ENCODE measurements around the gene ELL.

DNA sequence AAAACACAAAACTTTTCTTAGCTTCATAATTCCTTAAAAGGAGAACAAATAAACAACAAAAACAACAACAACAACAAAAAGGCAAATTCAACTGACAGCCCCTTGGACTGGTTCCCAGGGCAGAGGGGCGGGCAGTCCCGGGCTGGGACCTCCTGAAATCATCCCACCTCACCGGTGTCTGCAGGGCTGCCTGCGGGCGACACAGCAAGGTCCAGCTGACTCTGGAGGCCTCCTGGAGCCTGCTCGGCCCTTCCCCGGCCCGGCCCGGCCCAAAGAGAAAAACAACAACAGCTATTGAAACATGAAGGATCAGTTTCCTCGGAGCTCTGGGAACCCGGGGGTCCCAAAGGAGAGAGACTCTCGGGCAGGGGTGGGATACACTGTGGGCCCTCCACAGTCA is 78.9 kb downstream of the ELL start:
- TF ChIP-seq, protein P1, sequence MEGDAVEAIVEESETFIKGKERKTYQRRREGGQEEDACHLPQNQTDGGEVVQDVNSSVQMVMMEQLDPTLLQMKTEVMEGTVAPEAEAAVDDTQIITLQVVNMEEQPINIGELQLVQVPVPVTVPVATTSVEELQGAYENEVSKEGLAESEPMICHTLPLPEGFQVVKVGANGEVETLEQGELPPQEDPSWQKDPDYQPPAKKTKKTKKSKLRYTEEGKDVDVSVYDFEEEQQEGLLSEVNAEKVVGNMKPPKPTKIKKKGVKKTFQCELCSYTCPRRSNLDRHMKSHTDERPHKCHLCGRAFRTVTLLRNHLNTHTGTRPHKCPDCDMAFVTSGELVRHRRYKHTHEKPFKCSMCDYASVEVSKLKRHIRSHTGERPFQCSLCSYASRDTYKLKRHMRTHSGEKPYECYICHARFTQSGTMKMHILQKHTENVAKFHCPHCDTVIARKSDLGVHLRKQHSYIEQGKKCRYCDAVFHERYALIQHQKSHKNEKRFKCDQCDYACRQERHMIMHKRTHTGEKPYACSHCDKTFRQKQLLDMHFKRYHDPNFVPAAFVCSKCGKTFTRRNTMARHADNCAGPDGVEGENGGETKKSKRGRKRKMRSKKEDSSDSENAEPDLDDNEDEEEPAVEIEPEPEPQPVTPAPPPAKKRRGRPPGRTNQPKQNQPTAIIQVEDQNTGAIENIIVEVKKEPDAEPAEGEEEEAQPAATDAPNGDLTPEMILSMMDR (IDR thresholded peaks at IDR 0.05 in 4 of 5, conservative IDR thresholded peaks at IDR 0.05 in 1 of 5): no peak
- TF ChIP-seq POLR2A (IDR thresholded peaks at IDR 0.05): no peak
